Vagina (tissue), 2 donors: ENCODE measurements around the gene SLC1A4.

Experiments used
- POLR2A ChIP-seq, 2 donors: fragments of 450-650 bp; IDR thresholded peaks; one replicate each; pipeline ENCODE4 v1.6.1; 2017; ENCODE audit warnings: antibody characterized with exemption in 2 of 2, mild to moderate bottlenecking in 2 of 2, moderate library complexity in 2 of 2
- POLR2AphosphoS5 ChIP-seq, 2 donors: sonication (generic); formaldehyde crosslinking; IDR thresholded peaks; one replicate each; pipeline ENCODE4 v1.9.0; 2017; ENCODE audit warnings: antibody characterized with exemption in 2 of 2, mild to moderate bottlenecking in 2 of 2, low read depth in 1 of 2; ENCODE audit not compliant: insufficient read depth in 1 of 2
- TF ChIP-seq, protein P1 (sequence below), 3 experiments: fragments of 450-650 bp in 2 of 3; fragments of 200-600 bp in 1 of 3; sonication (generic) in 1 of 3; IDR thresholded peaks; one replicate each; pipeline ENCODE4 v1.5.1; 2017 to 2019; ENCODE audit warnings: antibody characterized with exemption in 3 of 3, mild to moderate bottlenecking in 2 of 3, moderate library complexity in 2 of 3

DNA sequence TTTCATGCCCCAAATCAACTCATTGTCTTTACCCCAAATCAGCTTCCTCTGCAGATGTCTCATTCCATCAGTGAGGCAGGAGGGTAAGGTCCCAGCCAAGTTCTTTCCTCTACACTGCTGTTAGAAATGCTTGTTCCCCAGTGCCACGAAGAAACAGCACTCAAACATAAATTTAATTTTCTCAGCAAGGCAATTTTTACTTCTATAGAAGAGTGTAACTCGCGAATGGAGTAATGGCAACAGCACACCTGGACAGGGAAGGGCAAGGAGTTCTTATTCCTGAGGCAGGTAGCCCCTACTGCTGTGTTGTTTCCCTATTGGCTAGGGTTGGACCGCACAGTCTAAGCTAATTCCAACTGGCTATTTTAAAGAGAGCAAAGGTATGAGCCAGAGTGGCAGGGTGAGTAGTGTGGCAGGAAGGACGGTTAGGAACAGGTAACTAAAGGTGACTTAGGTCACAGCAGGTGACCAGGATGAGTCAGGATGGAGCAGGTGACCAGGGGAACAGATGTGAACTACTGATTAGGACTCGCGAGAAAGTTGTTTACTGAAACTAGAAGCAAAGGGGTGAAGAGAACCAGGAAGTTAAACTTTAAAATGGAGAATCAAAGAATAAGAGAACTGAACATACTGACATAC is 55.0 kb downstream of the SLC1A4 start:
- TF ChIP-seq, protein P1, sequence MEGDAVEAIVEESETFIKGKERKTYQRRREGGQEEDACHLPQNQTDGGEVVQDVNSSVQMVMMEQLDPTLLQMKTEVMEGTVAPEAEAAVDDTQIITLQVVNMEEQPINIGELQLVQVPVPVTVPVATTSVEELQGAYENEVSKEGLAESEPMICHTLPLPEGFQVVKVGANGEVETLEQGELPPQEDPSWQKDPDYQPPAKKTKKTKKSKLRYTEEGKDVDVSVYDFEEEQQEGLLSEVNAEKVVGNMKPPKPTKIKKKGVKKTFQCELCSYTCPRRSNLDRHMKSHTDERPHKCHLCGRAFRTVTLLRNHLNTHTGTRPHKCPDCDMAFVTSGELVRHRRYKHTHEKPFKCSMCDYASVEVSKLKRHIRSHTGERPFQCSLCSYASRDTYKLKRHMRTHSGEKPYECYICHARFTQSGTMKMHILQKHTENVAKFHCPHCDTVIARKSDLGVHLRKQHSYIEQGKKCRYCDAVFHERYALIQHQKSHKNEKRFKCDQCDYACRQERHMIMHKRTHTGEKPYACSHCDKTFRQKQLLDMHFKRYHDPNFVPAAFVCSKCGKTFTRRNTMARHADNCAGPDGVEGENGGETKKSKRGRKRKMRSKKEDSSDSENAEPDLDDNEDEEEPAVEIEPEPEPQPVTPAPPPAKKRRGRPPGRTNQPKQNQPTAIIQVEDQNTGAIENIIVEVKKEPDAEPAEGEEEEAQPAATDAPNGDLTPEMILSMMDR (IDR thresholded peaks at IDR 0.05), result no peak
- no peak for TF ChIP-seq POLR2AphosphoS5 (IDR thresholded peaks at IDR 0.05; ENCODE audit: insufficient read depth in 1 of 2, low read depth in 1 of 2)
- TF ChIP-seq POLR2A (IDR thresholded peaks at IDR 0.05), result no peak
